Measurements from ENCODE around the gene SYP. TPM values are rescaled to one million over a fixed set of nuclear protein-coding genes. Genes with fewer than 3 reads are reported as not detected.

The SYP gene
- total RNA-seq, 1 donor from 2014 or later = 1.6 TPM

GRCh38 chrX:49164589-49165360 lies 35.2 kb downstream of the SYP start:
- TF ChIP-seq CTCF (IDR thresholded peaks at IDR 0.05; ENCODE audit: insufficient read depth, low read depth, low read length) (no peak), EZH2 (IDR thresholded peaks at IDR 0.05; ENCODE audit: insufficient read depth, low read length) (no peak)
- no peaks in the 10 kb centered on the region for H3K36me3 Mint-ChIP-seq (ENCODE audit: low read depth, unreplicated experiment)
- Histone ChIP-seq H3K9me3 (ENCODE audit: insufficient read depth, low read depth, low read length) (no peaks in the 10 kb centered on the region), H3K4me3 (ENCODE audit: insufficient read depth, low read depth, low read length) (no peak overlapping the region), H3K27ac (ENCODE audit: low read depth, low read length) (no peak overlapping the region), H3K79me2 (ENCODE audit: insufficient read depth, low read length) (no peaks in the 10 kb centered on the region), H3K9ac (ENCODE audit: low read length) (no peak overlapping the region), H3K4me1 (ENCODE audit: insufficient read depth, low read length) (peaks cover 15% of the 10 kb centered on the region), H4K20me1 (ENCODE audit: insufficient read depth, low read length) (no peaks in the 10 kb centered on the region), H3K4me2 (ENCODE audit: low read length) (peak overlapping the region; percentile 83), H3K36me3 (ENCODE audit: insufficient read depth, low read length) (no peaks in the 10 kb centered on the region), H3K27me3 (ENCODE audit: insufficient read depth, low read length) (no peaks in the 10 kb centered on the region), H2AFZ (ENCODE audit: low read depth, low read length) (no peak overlapping the region)
- H3K27ac Mint-ChIP-seq (ENCODE audit: unreplicated experiment) = no peak overlapping the region
- peaks cover 4% of the 10 kb centered on the region for H3K4me1 Mint-ChIP-seq (ENCODE audit: low read depth, unreplicated experiment)
- no peak for FAIRE-seq
- DNase-seq (ENCODE audit: low read depth) = no peak
- H3K4me3 Mint-ChIP-seq (ENCODE audit: unreplicated experiment) = no peak overlapping the region
- H3K27me3 Mint-ChIP-seq (ENCODE audit: low read depth, unreplicated experiment) = no peaks in the 10 kb centered on the region
- H3K9me3 Mint-ChIP-seq (ENCODE audit: unreplicated experiment) = no peaks in the 10 kb centered on the region

GRCh38 chrX:49163555-49164419 lies 36.2 kb downstream of the SYP start:
- peaks cover 15% of the 10 kb centered on the region for H3K4me1 ChIP-seq (ENCODE audit: insufficient read depth, low read length)
- H3K79me2 ChIP-seq (ENCODE audit: insufficient read depth, low read length) = no peaks in the 10 kb centered on the region
- H3K9ac ChIP-seq (ENCODE audit: low read length) = peak overlapping the region; percentile 81
- peak overlapping the region; percentile 83 for H3K4me2 ChIP-seq (ENCODE audit: low read length)
- H3K27me3 ChIP-seq (ENCODE audit: insufficient read depth, low read length) = no peaks in the 10 kb centered on the region
- Mint-ChIP-seq H3K4me1 (ENCODE audit: low read depth, unreplicated experiment) (peaks cover 4% of the 10 kb centered on the region), H3K27me3 (ENCODE audit: low read depth, unreplicated experiment) (no peaks in the 10 kb centered on the region), H3K4me3 (ENCODE audit: unreplicated experiment) (peak overlapping the region; percentile 65), H3K36me3 (ENCODE audit: low read depth, unreplicated experiment) (no peaks in the 10 kb centered on the region), H3K9me3 (ENCODE audit: unreplicated experiment) (no peaks in the 10 kb centered on the region), H3K27ac (ENCODE audit: unreplicated experiment) (peak overlapping the region; percentile 89)
- DNase-seq (ENCODE audit: low read depth) = peak; percentile 42
- H3K27ac ChIP-seq (ENCODE audit: low read depth, low read length) = peak overlapping the region; percentile 68
- peak overlapping the region; percentile 39 for H3K4me3 ChIP-seq (ENCODE audit: insufficient read depth, low read depth, low read length)
- no peak for FAIRE-seq
- TF ChIP-seq CTCF (IDR thresholded peaks at IDR 0.05; ENCODE audit: insufficient read depth, low read depth, low read length) (peak; percentile 35), EZH2 (IDR thresholded peaks at IDR 0.05; ENCODE audit: insufficient read depth, low read length) (no peak)
- H3K36me3 ChIP-seq (ENCODE audit: insufficient read depth, low read length) = no peaks in the 10 kb centered on the region
- H4K20me1 ChIP-seq (ENCODE audit: insufficient read depth, low read length) = no peaks in the 10 kb centered on the region
- no peaks in the 10 kb centered on the region for H3K9me3 ChIP-seq (ENCODE audit: insufficient read depth, low read depth, low read length)
- H2AFZ ChIP-seq (ENCODE audit: low read depth, low read length) = peak overlapping the region; percentile 85
